MM.1S (cell line): ENCODE results near the gene SLC22A2.

Experiments used
- DNase-seq: peaks from one replicate; pipeline ENCODE4 v3.0.0-alpha.2; 2015
- H2AFZ ChIP-seq: fragments of 300-600 bp; sonication (generic); 2 replicates; pipeline ENCODE4 v1.6.0; 2016; ENCODE audit warnings: antibody characterized with exemption, low read length
- H3F3A ChIP-seq: fragments of 300-600 bp; sonication (generic); 2 replicates; pipeline ENCODE4 v1.6.1; 2016; ENCODE audit warnings: mild to moderate bottlenecking, antibody characterized with exemption, low read length, moderate library complexity, mixed read lengths; ENCODE audit not compliant: insufficient read depth
- H3K27ac ChIP-seq: fragments of 300-600 bp; sonication (generic); 2 replicates; pipeline ENCODE4 v1.5.1; 2016; ENCODE audit warnings: mild to moderate bottlenecking, low read length
- H3K27me3 ChIP-seq: fragments of 300-600 bp; sonication (generic); replicated peaks from 2 replicates; pipeline ENCODE4 v1.6.0; 2016; ENCODE audit warnings: low read length; ENCODE audit not compliant: insufficient read depth
- H3K36me3 ChIP-seq: fragments of 300-600 bp; sonication (generic); replicated peaks from 2 replicates; pipeline ENCODE4 v1.6.1; 2016; ENCODE audit warnings: mild to moderate bottlenecking, low read length, mixed read lengths; ENCODE audit not compliant: insufficient read depth
- H3K4me1 ChIP-seq: fragments of 300-600 bp; sonication (generic); 2 replicates; pipeline ENCODE4 v1.6.1; 2016; ENCODE audit warnings: low read length, mixed read lengths
- H3K4me2 ChIP-seq: fragments of 300-600 bp; sonication (generic); 2 replicates; pipeline ENCODE4 v1.6.0; 2016; ENCODE audit warnings: low read depth, low read length
- H3K4me3 ChIP-seq: fragments of 300-600 bp; sonication (generic); 2 replicates; pipeline ENCODE4 v1.5.1; 2016; ENCODE audit warnings: low read length, mixed read lengths
- H3K79me2 ChIP-seq: fragments of 300-600 bp; sonication (generic); 2 replicates; pipeline ENCODE4 v1.6.1; 2016; ENCODE audit warnings: mixed run types, low read length, mixed read lengths
- H3K9ac ChIP-seq: fragments of 300-600 bp; sonication (generic); 2 replicates; pipeline ENCODE4 v1.6.1; 2016; ENCODE audit warnings: low read length, mixed read lengths
- H3K9me2 ChIP-seq: fragments of 300-600 bp; sonication (generic); replicated peaks from 2 replicates; pipeline ENCODE4 v1.6.1; 2016; ENCODE audit warnings: mild to moderate bottlenecking, low read length, mixed read lengths; ENCODE audit not compliant: insufficient read depth
- H3K9me3 ChIP-seq: fragments of 300-600 bp; sonication (generic); replicated peaks from 2 replicates; pipeline ENCODE4 v1.6.1; 2016; ENCODE audit warnings: mild to moderate bottlenecking, low read length, mixed read lengths; ENCODE audit not compliant: insufficient read depth
- H4K20me1 ChIP-seq: fragments of 300-600 bp; sonication (generic); 2 replicates; pipeline ENCODE4 v1.6.1; 2016; ENCODE audit warnings: mild to moderate bottlenecking, low read length, moderate library complexity, mixed read lengths; ENCODE audit not compliant: insufficient read depth
- EZH2 ChIP-seq: fragments of 300-600 bp; sonication (generic); optimal IDR thresholded peaks from 2 replicates; pipeline ENCODE3; 2017; ENCODE audit warnings: low read depth, mild to moderate bottlenecking, antibody characterized with exemption, low read length, mixed read lengths
- EZH2phosphoT487 ChIP-seq: fragments of 300-600 bp; sonication (generic); IDR thresholded peaks from 2 replicates; pipeline ENCODE4 v1.6.1; 2018; ENCODE audit warnings: antibody characterized with exemption, low read length
- TF ChIP-seq, protein P1 (sequence below): fragments of 300-600 bp; sonication (generic); IDR thresholded peaks from 2 replicates; pipeline ENCODE4 v1.5.1; 2016; ENCODE audit warnings: antibody characterized with exemption, low read length, mixed read lengths

SLC22A2 gene

DNA sequence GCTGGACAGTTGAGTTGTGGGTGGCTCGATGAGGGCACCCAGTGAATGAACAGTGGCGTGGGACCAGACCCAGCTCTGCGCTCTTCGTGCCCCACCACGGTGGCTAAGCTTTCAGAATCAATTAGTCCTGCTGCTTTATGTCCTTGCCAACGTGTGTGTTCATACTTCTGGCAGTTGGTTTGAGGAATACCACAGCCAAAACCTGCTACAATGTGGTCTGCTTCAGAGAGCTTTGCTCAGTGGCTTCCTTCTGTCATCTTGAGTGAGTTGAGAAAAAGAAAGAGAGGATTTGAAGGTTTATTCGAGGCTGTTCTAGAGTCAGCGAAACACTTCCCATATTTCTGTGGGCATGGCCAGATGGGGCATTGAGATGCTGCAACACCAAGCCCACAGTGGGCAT is 39.5 kb upstream of the SLC22A2 start:
- TF ChIP-seq EZH2phosphoT487 (no peak), EZH2 (no peak)
- TF ChIP-seq, protein P1, sequence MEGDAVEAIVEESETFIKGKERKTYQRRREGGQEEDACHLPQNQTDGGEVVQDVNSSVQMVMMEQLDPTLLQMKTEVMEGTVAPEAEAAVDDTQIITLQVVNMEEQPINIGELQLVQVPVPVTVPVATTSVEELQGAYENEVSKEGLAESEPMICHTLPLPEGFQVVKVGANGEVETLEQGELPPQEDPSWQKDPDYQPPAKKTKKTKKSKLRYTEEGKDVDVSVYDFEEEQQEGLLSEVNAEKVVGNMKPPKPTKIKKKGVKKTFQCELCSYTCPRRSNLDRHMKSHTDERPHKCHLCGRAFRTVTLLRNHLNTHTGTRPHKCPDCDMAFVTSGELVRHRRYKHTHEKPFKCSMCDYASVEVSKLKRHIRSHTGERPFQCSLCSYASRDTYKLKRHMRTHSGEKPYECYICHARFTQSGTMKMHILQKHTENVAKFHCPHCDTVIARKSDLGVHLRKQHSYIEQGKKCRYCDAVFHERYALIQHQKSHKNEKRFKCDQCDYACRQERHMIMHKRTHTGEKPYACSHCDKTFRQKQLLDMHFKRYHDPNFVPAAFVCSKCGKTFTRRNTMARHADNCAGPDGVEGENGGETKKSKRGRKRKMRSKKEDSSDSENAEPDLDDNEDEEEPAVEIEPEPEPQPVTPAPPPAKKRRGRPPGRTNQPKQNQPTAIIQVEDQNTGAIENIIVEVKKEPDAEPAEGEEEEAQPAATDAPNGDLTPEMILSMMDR: no peak
- no peak for DNase-seq
- Histone ChIP-seq H3K9me3 (no peaks in the 10 kb centered on the region), H3K9ac (no peak overlapping the region), H3K4me3 (no peak overlapping the region), H3K27ac (no peak overlapping the region), H3F3A (no peaks in the 10 kb centered on the region), H3K4me2 (no peak overlapping the region), H4K20me1 (no peaks in the 10 kb centered on the region), H3K36me3 (no peaks in the 10 kb centered on the region), H2AFZ (no peak overlapping the region), H3K27me3 (no peaks in the 10 kb centered on the region), H3K4me1 (no peaks in the 10 kb centered on the region), H3K9me2 (no peaks in the 10 kb centered on the region), H3K79me2 (no peaks in the 10 kb centered on the region)

- no peak for DNase-seq
- Histone ChIP-seq H3K4me2 (no peak overlapping the region), H3K4me3 (no peak overlapping the region)
Observed at GRCh38 chr6:160297310-160297709, 38.7 kb upstream of the SLC22A2 start.

DNA sequence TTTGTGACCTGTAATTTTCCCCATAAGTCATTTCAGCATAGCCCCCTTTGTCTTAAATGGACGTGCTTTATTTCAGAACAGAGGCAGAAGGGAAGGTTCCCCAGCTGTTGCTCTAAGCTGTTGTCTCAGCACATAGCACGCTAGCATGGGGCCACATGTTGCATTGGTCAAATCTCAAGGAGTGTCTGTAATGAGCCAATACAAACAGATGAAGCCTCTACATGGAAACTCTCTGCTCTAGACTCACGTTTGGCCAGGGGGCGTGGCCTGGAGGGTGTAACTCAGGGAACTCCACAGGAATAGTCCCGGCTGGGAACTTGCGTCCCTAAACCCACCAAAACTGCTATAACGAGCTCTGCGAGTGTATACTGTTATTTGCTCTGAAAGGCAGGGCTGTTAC is 35.2 kb upstream of the SLC22A2 start:
- Histone ChIP-seq H3K36me3 (no peaks in the 10 kb centered on the region), H3K79me2 (no peaks in the 10 kb centered on the region), H3F3A (no peaks in the 10 kb centered on the region), H3K9me3 (no peaks in the 10 kb centered on the region), H3K27ac (no peak overlapping the region), H3K4me2 (no peak overlapping the region), H3K27me3 (no peaks in the 10 kb centered on the region), H3K9ac (no peak overlapping the region), H2AFZ (no peak overlapping the region), H3K4me1 (no peaks in the 10 kb centered on the region), H3K4me3 (no peak overlapping the region), H4K20me1 (no peaks in the 10 kb centered on the region), H3K9me2 (no peaks in the 10 kb centered on the region)
- TF ChIP-seq, protein P1: no peak
- TF ChIP-seq EZH2 (no peak), EZH2phosphoT487 (no peak)
- DNase-seq: no peak

More at GRCh38 chr6:160297310-160297709, 38.7 kb upstream of the SLC22A2 start:
- no peak overlapping the region for H3K9ac ChIP-seq
- no peak for TF ChIP-seq EZH2phosphoT487
- no peak for TF ChIP-seq EZH2
- TF ChIP-seq, protein P1: no peak
- no peak overlapping the region for H3K27ac ChIP-seq
- H3K79me2 ChIP-seq: no peaks in the 10 kb centered on the region
- H3K27me3 ChIP-seq: no peaks in the 10 kb centered on the region
- H3K9me3 ChIP-seq: no peaks in the 10 kb centered on the region
- no peaks in the 10 kb centered on the region for H4K20me1 ChIP-seq
- no peak overlapping the region for H2AFZ ChIP-seq
- no peaks in the 10 kb centered on the region for H3K36me3 ChIP-seq
- H3K4me1 ChIP-seq: no peaks in the 10 kb centered on the region
- H3K9me2 ChIP-seq: no peaks in the 10 kb centered on the region
- no peaks in the 10 kb centered on the region for H3F3A ChIP-seq
